Measurements from ENCODE around the gene MAGEA12.
"Not testable (repeated sequence)": the region's sequence is repeated elsewhere in the genome, so short reads cannot be mapped to it uniquely, and the experiment has no call there.

The MAGEA12 gene

DNA sequence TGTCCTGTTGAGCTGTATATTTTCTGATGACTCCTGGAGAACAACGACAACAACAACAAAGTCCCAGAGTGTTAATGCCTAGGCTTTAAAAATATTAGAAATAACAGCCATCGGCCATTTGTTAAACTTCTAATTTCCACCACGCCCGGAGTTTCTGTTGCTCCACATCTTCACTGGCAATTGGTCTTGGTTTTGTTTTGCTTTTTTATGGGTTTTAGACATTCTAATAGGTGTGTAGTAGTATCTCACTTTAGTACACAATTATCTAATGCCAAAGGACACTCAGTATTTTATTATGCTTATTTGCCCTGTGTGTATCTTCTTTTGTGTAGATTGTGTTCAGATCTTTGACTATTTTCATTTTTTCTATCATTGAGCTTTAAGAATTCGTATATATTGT, 5.0 kb downstream of the MAGEA12 start:
- H3K9me3 ChIP-seq = no peaks in the 10 kb centered on the region
- in situ Hi-C loops (cut with MboI; ENCODE audit: low sequenced_read_pairs) = no loop called here
- H3K4me3 ChIP-seq = no peak overlapping the region
- no peaks in the 10 kb centered on the region for H3K4me1 ChIP-seq
- no peak for DNase-seq (ENCODE audit: low spot score in 2 of 2)
- H3K36me3 ChIP-seq (replicated peaks) = no peaks in the 10 kb centered on the region
- H3K27me3 ChIP-seq (ENCODE audit: low read depth) = no peaks in the 10 kb centered on the region

DNA sequence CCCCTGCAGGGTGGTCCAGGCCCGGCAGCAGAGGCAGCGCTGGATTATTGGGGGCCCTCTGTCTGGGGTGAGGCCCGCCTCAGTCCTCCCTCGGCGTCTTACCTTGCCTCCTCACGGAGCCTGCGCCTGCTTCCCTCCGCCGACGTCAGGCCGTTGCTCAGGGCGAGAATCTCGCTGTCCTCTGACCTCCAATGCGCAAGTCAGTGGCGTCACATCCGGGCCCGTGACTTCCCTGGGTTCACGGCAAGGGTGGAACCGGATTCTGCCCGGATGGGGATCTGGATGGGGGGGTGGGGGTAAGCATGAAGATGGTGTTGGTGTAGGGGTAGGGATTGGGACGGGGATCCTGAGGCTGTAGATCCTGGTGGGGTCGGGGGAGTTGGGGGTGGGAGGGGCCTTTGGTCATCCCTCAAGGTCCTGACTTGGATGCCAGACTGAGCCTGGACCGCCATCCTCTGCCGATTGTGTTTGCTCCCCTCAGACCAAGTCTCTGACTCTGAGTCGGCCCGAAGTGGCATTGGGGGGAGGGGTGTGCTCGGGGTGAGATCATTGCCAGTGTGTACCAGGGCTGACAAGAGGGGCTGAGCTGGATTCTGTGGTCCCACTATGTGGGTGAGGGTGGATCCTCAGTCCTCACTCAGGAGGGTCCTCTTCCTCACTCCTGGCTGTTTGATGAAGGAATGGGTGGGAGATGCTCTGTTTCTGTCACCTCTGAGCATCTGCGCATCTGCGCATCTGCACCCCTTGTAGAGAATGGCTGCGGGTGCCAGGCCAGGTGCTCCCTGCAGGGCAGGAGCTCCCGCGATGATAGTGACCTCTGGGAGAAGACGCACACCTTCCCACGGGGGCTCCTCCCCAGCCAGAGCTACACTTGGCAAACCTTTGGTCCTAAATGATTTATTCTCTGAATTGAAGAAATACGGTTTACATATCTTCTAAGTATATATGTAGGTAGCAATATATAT, 20.4 kb downstream of the MAGEA12 start, which contains the start of gene MAGEA2:
TSS of gene MAGEA2 (minus strand) at position 157 of the 965 bp plus-strand sequence. CDS start 2,479 bp downstream, outside the sequence.
- H3K4me1 ChIP-seq; H3K36me3 ChIP-seq (replicated peaks); H3K4me3 ChIP-seq; in situ Hi-C loops (cut with MboI; ENCODE audit: low sequenced_read_pairs); H3K27me3 ChIP-seq (ENCODE audit: low read depth); DNase-seq (ENCODE audit: low spot score in 2 of 2); H3K9me3 ChIP-seq: not testable (repeated sequence)

GRCh38 chrX:152754871-152755270, 21.3 kb downstream of the MAGEA12 start:
- H3K27me3 ChIP-seq (ENCODE audit: low read depth); H3K36me3 ChIP-seq (replicated peaks); H3K4me1 ChIP-seq; DNase-seq (ENCODE audit: low spot score in 2 of 2); in situ Hi-C loops (cut with MboI; ENCODE audit: low sequenced_read_pairs); H3K4me3 ChIP-seq; H3K9me3 ChIP-seq: not testable (repeated sequence)

DNA sequence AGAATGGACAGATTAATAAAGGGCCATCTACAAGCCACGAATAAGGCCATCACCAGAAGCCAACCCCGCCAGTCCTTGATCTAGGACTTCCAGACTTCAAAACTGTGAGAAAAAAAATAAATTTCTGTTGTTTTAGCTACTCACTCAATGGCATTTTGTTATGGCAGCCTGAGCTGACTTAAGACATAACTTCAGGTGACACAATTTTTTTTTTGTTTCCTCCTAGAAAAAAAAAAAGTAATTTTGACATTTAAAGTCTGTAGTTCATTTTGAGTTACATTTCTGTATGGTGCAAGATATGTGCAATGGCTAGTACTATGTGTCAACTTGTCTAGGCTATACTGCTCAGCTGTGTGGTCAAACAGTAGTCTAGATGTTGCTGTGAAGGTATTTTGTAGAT, 25.4 kb downstream of the MAGEA12 start, which contains the start of gene CSAG3:
TSS of gene CSAG3 (plus strand) at position 301 of the 400 bp plus-strand sequence.
- in situ Hi-C loops (cut with MboI; ENCODE audit: low sequenced_read_pairs); DNase-seq (ENCODE audit: low spot score in 2 of 2); H3K4me3 ChIP-seq; H3K36me3 ChIP-seq (replicated peaks); H3K9me3 ChIP-seq; H3K27me3 ChIP-seq (ENCODE audit: low read depth); H3K4me1 ChIP-seq: not testable (repeated sequence)

- DNase-seq (ENCODE audit: low spot score in 2 of 2) = not testable (repeated sequence)
Observed at GRCh38 chrX:152759544-152759943, 26.0 kb downstream of the MAGEA12 start.

GRCh38 chrX:152761582-152761981, 28.0 kb downstream of the MAGEA12 start:
- in situ Hi-C loops (cut with MboI; ENCODE audit: low sequenced_read_pairs); H3K27me3 ChIP-seq (ENCODE audit: low read depth); H3K4me3 ChIP-seq; H3K4me1 ChIP-seq; H3K36me3 ChIP-seq (replicated peaks); H3K9me3 ChIP-seq; DNase-seq (ENCODE audit: low spot score in 2 of 2): not testable (repeated sequence)

More at GRCh38 chrX:152759544-152759943, 26.0 kb downstream of the MAGEA12 start:
- H3K27me3 ChIP-seq (ENCODE audit: low read depth); H3K36me3 ChIP-seq (replicated peaks); H3K4me3 ChIP-seq; in situ Hi-C loops (cut with MboI; ENCODE audit: low sequenced_read_pairs); H3K4me1 ChIP-seq; H3K9me3 ChIP-seq: not testable (repeated sequence)

DNA sequence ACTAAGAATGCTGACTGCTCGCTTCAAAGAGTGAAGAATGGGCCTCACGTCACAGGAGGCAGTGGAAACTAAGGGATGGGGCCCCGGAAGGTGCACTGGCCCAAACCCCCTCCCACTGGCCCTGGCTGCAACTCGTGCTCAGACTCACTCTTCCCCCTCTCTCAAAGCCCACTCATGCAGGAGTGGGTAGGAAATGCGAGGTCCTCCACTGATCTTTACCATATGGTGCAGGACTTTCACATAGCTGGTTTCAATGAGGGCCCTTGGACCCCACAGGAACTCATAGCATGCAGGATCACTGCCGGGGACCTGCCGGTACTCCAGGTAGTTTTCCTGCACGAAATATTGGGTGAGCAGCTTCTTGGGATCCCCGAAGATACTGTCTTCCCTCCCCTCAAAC, 33.0 kb downstream of the MAGEA12 start:
- H3K4me1 ChIP-seq; H3K9me3 ChIP-seq; H3K4me3 ChIP-seq; H3K36me3 ChIP-seq (replicated peaks); H3K27me3 ChIP-seq (ENCODE audit: low read depth); in situ Hi-C loops (cut with MboI; ENCODE audit: low sequenced_read_pairs); DNase-seq (ENCODE audit: low spot score in 2 of 2): not testable (repeated sequence)

DNA sequence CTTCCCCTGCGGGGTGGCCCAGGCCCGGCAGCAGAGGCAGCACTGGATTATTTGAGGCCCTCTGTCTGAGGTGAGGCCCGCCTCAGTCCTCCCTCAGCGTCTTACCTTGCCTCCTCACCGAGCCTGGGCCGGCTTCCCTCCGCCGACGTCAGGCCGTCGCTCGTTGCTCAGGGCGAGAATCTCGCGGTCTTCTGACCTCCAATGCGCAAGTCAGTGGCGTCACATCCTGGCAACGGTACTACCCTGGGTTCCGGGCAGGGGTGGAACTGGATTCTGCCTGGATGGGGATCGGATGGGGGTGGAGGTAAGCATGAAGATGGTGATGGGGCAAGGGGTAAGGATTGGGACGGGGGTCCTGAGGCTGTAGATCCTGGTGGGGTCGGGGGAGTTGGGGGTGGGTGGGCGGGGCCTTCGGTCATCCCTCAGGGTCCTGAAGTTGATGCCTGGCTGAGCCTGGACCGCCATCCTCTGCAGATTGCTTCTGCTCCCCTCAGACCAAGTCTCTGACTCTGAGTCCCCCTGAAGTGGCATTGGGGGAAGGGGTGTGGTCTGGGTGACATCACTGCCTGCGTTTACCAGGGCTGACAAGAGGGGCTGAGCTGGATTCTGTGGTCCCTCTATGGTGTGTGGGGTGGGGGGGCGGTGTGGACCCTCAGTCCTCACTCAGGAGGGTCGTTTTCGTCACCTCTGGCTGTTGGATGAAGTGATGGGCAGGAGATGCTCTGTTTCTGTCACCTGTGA, 36.2 kb downstream of the MAGEA12 start, which contains the start of gene MAGEA6:
TSS of gene MAGEA6 (minus strand) at position 141 of the 741 bp plus-strand sequence. CDS start 2,039 bp downstream, outside the sequence.
- H3K27me3 ChIP-seq (ENCODE audit: low read depth); H3K9me3 ChIP-seq; in situ Hi-C loops (cut with MboI; ENCODE audit: low sequenced_read_pairs); H3K36me3 ChIP-seq (replicated peaks); DNase-seq (ENCODE audit: low spot score in 2 of 2); H3K4me3 ChIP-seq; H3K4me1 ChIP-seq: not testable (repeated sequence)

DNA sequence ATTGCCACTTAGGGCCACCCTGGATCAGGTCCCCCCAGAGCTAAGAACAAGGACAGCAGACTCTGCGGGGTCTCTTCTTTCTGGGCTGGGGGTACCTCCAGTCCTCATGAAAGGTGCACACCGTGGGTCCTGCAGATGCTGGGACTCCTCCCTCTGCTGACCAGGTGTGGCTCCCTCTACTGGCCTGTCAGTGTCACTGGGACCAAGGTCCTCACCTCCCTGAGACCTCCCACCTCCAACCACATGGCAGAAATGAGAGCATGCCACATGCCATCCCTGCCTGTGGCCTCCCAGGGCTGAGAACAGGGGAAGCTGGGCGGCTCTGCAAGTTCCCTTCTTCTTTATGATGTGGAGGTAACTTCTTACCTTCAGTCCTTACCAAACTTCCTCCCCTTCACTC, 53.5 kb downstream of the MAGEA12 start:
- DNase-seq (ENCODE audit: low spot score in 2 of 2); H3K27me3 ChIP-seq (ENCODE audit: low read depth); H3K4me3 ChIP-seq; in situ Hi-C loops (cut with MboI; ENCODE audit: low sequenced_read_pairs); H3K9me3 ChIP-seq; H3K36me3 ChIP-seq (replicated peaks); H3K4me1 ChIP-seq: not testable (repeated sequence)
